ENCODE data around the gene ATP2B2. TPM values are rescaled to one million over a fixed set of nuclear protein-coding genes. Genes with fewer than 3 reads are reported as not detected.

The ATP2B2 gene
- total RNA-seq, 6 experiments from 2014 or later, result 25.9 to 45.1 (median 35.1) TPM

DNA sequence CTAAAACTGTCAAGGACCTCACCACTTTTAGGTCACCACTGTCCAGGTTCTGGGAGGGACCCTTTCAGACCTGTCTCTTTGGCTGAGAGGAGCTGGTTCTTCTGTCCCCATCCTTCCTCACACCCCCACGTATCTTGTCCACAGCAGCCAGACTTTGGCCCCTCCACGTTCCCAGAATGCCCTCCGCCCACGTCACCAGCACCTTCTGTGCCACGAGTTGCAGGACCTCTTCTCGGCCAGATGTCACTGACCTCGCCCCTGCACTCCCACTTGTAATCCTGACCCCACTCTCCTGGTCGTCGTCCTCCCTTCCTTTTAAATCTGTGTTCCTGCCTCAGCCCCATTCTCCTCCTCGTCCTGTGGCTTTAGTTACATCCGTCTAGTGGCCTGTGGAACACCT is 161.9 kb downstream of the ATP2B2 start:
- H3K27ac ChIP-seq, result no peak overlapping the region
- TF ChIP-seq, protein P1, sequence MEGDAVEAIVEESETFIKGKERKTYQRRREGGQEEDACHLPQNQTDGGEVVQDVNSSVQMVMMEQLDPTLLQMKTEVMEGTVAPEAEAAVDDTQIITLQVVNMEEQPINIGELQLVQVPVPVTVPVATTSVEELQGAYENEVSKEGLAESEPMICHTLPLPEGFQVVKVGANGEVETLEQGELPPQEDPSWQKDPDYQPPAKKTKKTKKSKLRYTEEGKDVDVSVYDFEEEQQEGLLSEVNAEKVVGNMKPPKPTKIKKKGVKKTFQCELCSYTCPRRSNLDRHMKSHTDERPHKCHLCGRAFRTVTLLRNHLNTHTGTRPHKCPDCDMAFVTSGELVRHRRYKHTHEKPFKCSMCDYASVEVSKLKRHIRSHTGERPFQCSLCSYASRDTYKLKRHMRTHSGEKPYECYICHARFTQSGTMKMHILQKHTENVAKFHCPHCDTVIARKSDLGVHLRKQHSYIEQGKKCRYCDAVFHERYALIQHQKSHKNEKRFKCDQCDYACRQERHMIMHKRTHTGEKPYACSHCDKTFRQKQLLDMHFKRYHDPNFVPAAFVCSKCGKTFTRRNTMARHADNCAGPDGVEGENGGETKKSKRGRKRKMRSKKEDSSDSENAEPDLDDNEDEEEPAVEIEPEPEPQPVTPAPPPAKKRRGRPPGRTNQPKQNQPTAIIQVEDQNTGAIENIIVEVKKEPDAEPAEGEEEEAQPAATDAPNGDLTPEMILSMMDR (IDR thresholded peaks at IDR 0.05), result no peak
- no peak for TF ChIP-seq POLR2A (IDR thresholded peaks at IDR 0.05)
- no peaks in the 10 kb centered on the region for H3K9me3 ChIP-seq
- DNase-seq (peak in 1 of 3 donors; percentile 48), ATAC-seq (no peak)
- 28% methylated on average over 11 of the region's 11 CpGs for WGBS (ENCODE audit: insufficient coverage, low coverage, low lambda C conversion rate, missing lambda C conversion rate)
- no peak overlapping the region for H3K4me3 ChIP-seq
- no peaks in the 10 kb centered on the region for H3K27me3 ChIP-seq
- H3K4me1 ChIP-seq, result no peaks in the 10 kb centered on the region
- peaks cover 0 to 44% (median 8%) of the 10 kb centered on the region in 4 donors for H3K36me3 ChIP-seq
- intact Hi-C loops (cut with DNase I), result loop anchor here in 1 of 2 donors (5.0 kb wide), 1 partner anchor 399 kb away; no protein-coding TSS in a partner anchor

DNA sequence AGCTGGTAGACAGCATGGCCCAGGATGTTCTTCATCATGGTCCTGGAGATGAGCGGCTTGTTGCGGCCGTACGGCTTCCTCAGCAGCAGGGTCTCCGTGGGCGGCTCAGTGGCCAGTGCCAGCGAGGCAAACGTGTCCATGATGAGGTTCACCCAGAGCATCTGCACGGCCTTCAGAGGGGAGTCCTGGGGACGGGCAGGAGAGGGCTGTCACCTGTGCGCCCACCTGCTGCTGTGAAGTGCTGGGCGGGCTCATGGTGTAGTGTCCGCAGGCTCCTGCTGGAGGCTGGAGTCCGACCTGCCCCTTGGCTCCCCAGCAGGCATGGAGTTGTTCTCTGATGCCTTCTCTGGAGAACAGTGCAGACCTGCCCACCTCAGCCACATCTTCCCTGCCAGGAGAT is 162.6 kb downstream of the ATP2B2 start:
- intact Hi-C loops (cut with DNase I), result loop anchor here in 1 of 2 donors (5.0 kb wide), 1 partner anchor 400 kb away; no protein-coding TSS in a partner anchor
- Histone ChIP-seq H3K27me3 (no peaks in the 10 kb centered on the region), H3K4me3 (no peak overlapping the region), H3K27ac (no peak overlapping the region), H3K9me3 (no peaks in the 10 kb centered on the region), H3K4me1 (no peaks in the 10 kb centered on the region), H3K36me3 (peaks cover 0 to 44% (median 7%) of the 10 kb centered on the region in 4 donors)
- 80% methylated on average over 1 of the region's 14 CpGs for WGBS (ENCODE audit: insufficient coverage, low coverage, low lambda C conversion rate, missing lambda C conversion rate)
- TF ChIP-seq POLR2A (IDR thresholded peaks at IDR 0.05), result no peak
- TF ChIP-seq, protein P1 (IDR thresholded peaks at IDR 0.05), result no peak
- ATAC-seq (no peak), DNase-seq (no peak)

DNA sequence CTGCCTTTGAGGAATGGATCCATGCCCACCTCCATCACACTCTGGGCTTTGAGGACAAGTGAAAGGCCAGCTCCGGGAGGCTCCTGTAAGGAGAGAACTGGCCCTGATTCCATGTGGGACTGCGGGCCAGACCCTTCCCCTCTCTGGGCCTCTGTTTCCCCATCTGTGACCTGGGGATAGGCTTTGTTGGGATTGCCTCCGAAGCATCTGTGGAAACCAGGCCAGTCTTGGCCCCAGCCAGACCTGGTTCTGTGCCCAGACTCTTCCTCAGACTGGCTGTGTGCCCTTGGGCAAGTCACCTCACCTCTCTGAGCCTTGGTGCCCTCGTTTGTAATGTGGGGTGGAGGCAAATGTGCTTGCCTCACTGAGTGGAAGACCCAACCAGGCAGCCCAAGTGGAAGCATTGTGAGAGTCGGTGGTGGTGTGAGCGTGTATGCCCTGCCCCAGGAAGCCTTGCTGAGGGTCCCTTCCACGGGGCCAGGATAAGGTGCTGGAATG is 163.4 kb downstream of the ATP2B2 start:
- Histone ChIP-seq H3K4me1 (no peaks in the 10 kb centered on the region), H3K27ac (no peak overlapping the region), H3K4me3 (no peak overlapping the region), H3K9me3 (no peaks in the 10 kb centered on the region), H3K27me3 (no peaks in the 10 kb centered on the region), H3K36me3 (peaks cover 0 to 44% (median 7%) of the 10 kb centered on the region in 4 donors)
- intact Hi-C loops (cut with DNase I), result loop anchor here in 1 of 2 donors (5.0 kb wide), 1 partner anchor 400 kb away; no protein-coding TSS in a partner anchor
- 82% methylated on average over 2 of the region's 7 CpGs for WGBS (ENCODE audit: insufficient coverage, low coverage, low lambda C conversion rate, missing lambda C conversion rate)
- TF ChIP-seq POLR2A (IDR thresholded peaks at IDR 0.05), result no peak
- ATAC-seq (no peak), DNase-seq (no peak)

DNA sequence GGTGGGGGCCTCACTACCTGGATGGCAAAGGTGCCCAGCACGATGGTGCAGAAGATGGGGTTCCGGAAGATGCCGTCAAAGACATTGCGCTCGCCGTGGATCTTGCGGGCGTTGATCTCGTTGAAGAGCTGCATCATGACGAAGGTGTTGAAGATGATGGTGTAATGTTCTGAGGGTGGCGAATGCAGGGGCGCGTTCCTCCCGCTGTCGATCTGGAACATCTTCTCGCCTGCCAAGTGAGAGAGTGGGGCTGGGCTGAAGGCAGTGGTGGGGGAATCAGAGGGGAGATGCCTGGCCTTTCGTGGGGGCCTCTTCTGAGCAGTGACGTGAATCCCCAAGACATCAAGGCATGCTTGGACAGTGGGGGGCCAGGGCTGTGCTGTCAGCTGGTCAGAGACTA is 164.9 kb downstream of the ATP2B2 start:
- WGBS (ENCODE audit: insufficient coverage, low coverage, low lambda C conversion rate, missing lambda C conversion rate), result 86% methylated on average over 17 of the region's 18 CpGs
- Histone ChIP-seq H3K36me3 (peaks cover 0 to 50% (median 7%) of the 10 kb centered on the region in 4 donors), H3K9me3 (no peaks in the 10 kb centered on the region), H3K4me1 (no peaks in the 10 kb centered on the region), H3K27ac (no peak overlapping the region), H3K4me3 (no peak overlapping the region), H3K27me3 (no peaks in the 10 kb centered on the region)
- ATAC-seq (no peak), DNase-seq (peak in 2 of 3 donors; percentile 9 to 18)
- intact Hi-C loops (cut with DNase I), result loop anchor here in 1 of 2 donors (5.0 kb wide), 1 partner anchor 402 kb away; no protein-coding TSS in a partner anchor
- TF ChIP-seq, protein P1 (IDR thresholded peaks at IDR 0.05), result no peak
- no peak for TF ChIP-seq POLR2A (IDR thresholded peaks at IDR 0.05)

DNA sequence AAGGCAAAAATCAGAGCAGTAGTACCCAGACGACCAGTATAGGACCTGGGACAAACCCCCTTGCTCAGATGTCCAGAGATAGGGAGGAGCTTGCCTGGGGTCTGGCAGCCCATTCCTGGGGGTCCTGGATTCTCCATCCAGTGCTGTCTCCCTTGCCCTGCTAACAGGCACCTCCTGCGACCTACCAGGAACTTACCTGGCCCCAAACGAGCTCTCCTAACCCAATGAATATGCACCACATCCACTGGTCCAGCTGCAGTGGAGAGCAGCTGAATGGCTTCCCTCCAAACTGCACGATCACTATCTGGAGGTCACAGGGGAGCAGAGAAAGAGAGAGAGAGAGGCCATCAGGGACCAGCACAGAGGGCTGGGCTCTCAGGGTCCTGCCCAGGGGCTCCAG is 165.3 kb downstream of the ATP2B2 start:
- ATAC-seq (no peak), DNase-seq (peak in 1 of 3 donors; percentile 10)
- H3K9me3 ChIP-seq, result no peaks in the 10 kb centered on the region
- WGBS (ENCODE audit: insufficient coverage, low coverage, low lambda C conversion rate, missing lambda C conversion rate), result 56% methylated on average over 1 of the region's 4 CpGs
- no peak overlapping the region for H3K4me3 ChIP-seq
- intact Hi-C loops (cut with DNase I), result loop anchor here in 1 of 2 donors (5.0 kb wide), 1 partner anchor 402 kb away; no protein-coding TSS in a partner anchor
- H3K36me3 ChIP-seq, result peaks cover 0 to 51% (median 7%) of the 10 kb centered on the region in 4 donors
- H3K4me1 ChIP-seq, result no peaks in the 10 kb centered on the region
- H3K27ac ChIP-seq, result no peak overlapping the region
- TF ChIP-seq, protein P1 (IDR thresholded peaks at IDR 0.05), result no peak
- no peak for TF ChIP-seq POLR2A (IDR thresholded peaks at IDR 0.05)
- H3K27me3 ChIP-seq, result no peaks in the 10 kb centered on the region

All from right lobe of liver (tissue), 6 donors.